K562 (cell line): ENCODE measurements around the gene INSR. TPM values are rescaled to one million over a fixed set of nuclear protein-coding genes. Genes with fewer than 3 reads are reported as not detected.

Experiments
- ATAC-seq: fragments of 200-7000 bp; cut with Tn5 transposase; 3 replicates; pipeline ENCODE4 v1.9.1; 2020; ENCODE audit warnings: moderate library complexity
- BruUV-seq: library from RNA; stranded (reverse); fragments of 400-500 nt; replicated peaks from 2 replicates; lab custom pipeline; 2021; lab: Mats Ljungman, UMichigan
- CTCF ChIA-PET: fragments of 300-600 bp; formaldehyde crosslinking; extraction: SDS; loops from one replicate; lab custom pipeline; 2021; ENCODE audit warnings: low intra/inter-chr PET ratio; lab: Yijun Ruan, JAX
- POLR2A ChIA-PET: fragments of 300-600, 350-650 bp; sonication (Branson Sonifier 250); formaldehyde crosslinking; extraction: SDS; loops from one replicate; lab custom pipeline; 2021; ENCODE audit warnings: antibody characterized with exemption, inconsistent platforms; lab: Yijun Ruan, JAX
- DNase-seq, 4 experiments: peaks; one replicate each; pipeline versions ENCODE4 v3.0.0 to v3.0.0-alpha.2; 2011 to 2018; ENCODE audit warnings: low spot score in 3 of 4, mixed read lengths in 3 of 4; ENCODE audit errors: extremely low read depth in 1 of 4
- FAIRE-seq: peaks from 2 replicates; lab custom pipeline; 2011; peaks lifted over from hg19 to GRCh38; lab: Jason Lieb, UNC
- H2AFZ ChIP-seq: 2 replicates; pipeline ENCODE4 v1.6.0; 2011; ENCODE audit warnings: low read depth, low read length, control low read depth, inconsistent platforms
- H3K27ac ChIP-seq: fragments of 200-600 bp; 3 replicates; pipeline ENCODE4 v1.8.0; 2011; ENCODE audit warnings: low read depth, mild to moderate bottlenecking, control low read depth, inconsistent platforms, low read length, moderate library complexity, mixed read lengths; ENCODE audit errors: extremely low read depth
- H3K27me3 ChIP-seq, 2 experiments: fragments of 300-600 bp in 1 of 2; 2 replicates in 1 of 2; 3 replicates in 1 of 2; pipeline versions ENCODE4 v1.6.0 to v1.8.0; 2011; ENCODE audit warnings: inconsistent platforms in 2 of 2, low read length in 2 of 2, mild to moderate bottlenecking in 1 of 2, mixed read lengths in 1 of 2, moderate library complexity in 1 of 2; ENCODE audit not compliant: control insufficient read depth in 2 of 2, insufficient read depth in 2 of 2
- H3K36me3 ChIP-seq: fragments of 300-600 bp; 3 replicates; pipeline ENCODE4 v1.8.0; 2011; ENCODE audit warnings: mild to moderate bottlenecking, low read length, inconsistent platforms; ENCODE audit not compliant: control insufficient read depth, insufficient read depth
- H3K4me1 ChIP-seq, 2 experiments: fragments of 200-600 bp in 1 of 2; replicated peaks in 1 of 2; 2 replicates in 1 of 2; 3 replicates in 1 of 2; pipeline versions ENCODE4 v1.5.1 to v1.8.0; 2011; ENCODE audit warnings: inconsistent platforms in 2 of 2, low read length in 2 of 2, mild to moderate bottlenecking in 1 of 2, mixed read lengths in 1 of 2, moderate library complexity in 1 of 2; ENCODE audit not compliant: control insufficient read depth in 2 of 2, insufficient read depth in 2 of 2
- H3K4me2 ChIP-seq: 2 replicates; pipeline ENCODE4 v1.6.1; 2011; ENCODE audit warnings: low read length, control low read depth, inconsistent platforms, mixed read lengths; ENCODE audit not compliant: insufficient read depth
- H3K4me3 ChIP-seq: fragments of 200-600 bp; sonication (generic), shearing (Covaris generic); 2 replicates; pipeline ENCODE4 v1.5.1; 2016; ENCODE audit warnings: control low read depth, inconsistent platforms
- H3K79me2 ChIP-seq: fragments of 200-600 bp; 3 replicates; pipeline ENCODE4 v1.8.0; 2011; ENCODE audit warnings: low read length, inconsistent platforms; ENCODE audit not compliant: control insufficient read depth, insufficient read depth
- H3K9ac ChIP-seq, 2 experiments: 2 replicates each; pipeline versions ENCODE4 v1.6.0 to v1.6.1; 2011; ENCODE audit warnings: low read depth in 2 of 2, low read length in 2 of 2, control low read depth in 1 of 2, inconsistent platforms in 1 of 2, mild to moderate bottlenecking in 1 of 2, mixed read lengths in 1 of 2; ENCODE audit not compliant: insufficient read depth in 1 of 2
- H3K9me1 ChIP-seq: one replicate; pipeline ENCODE4 v1.6.0; 2011; ENCODE audit warnings: inconsistent platforms, mild to moderate bottlenecking, low read length, moderate library complexity; ENCODE audit not compliant: control insufficient read depth, insufficient read depth
- H3K9me3 ChIP-seq: replicated peaks from 2 replicates; pipeline ENCODE4 v1.5.1; 2011; ENCODE audit warnings: low read depth, low read length, inconsistent platforms; ENCODE audit not compliant: control insufficient read depth, insufficient read depth
- H4K20me1 ChIP-seq: replicated peaks from 2 replicates; pipeline ENCODE4 v1.6.1; 2011; ENCODE audit warnings: low read length, inconsistent platforms, mixed read lengths; ENCODE audit not compliant: control insufficient read depth, insufficient read depth
- ZNF121 ChIP-seq: sonication (generic); formaldehyde crosslinking; conservative IDR thresholded peaks from 2 replicates; pipeline ENCODE4 v1.8.0; 2022; ENCODE audit warnings: missing genetic modification reagents
- ZNF766 ChIP-seq: fragments of 200-800 bp; sonication (Bioruptor generic); conservative IDR thresholded peaks from 2 replicates; pipeline ENCODE4 v1.6.1; 2016; ENCODE audit warnings: missing genetic modification characterization, missing compliant biosample characterization
- WGBS: fragments of 100-300 bp; shearing (Covaris generic); methylation state at CpG from one replicate; pipeline ENCODE4 v1.1.6; 2016; ENCODE audit warnings: low coverage, mixed read lengths; ENCODE audit not compliant: insufficient coverage; ENCODE audit errors: missing lambda C conversion rate; 5-methylcytosine and 5-hydroxymethylcytosine counted together
- in situ Hi-C: fragments of 300-500 bp; cut with MboI; formaldehyde crosslinking; loops from 4 replicates; pipeline ENCODE4 v1.15.0; 2018; ENCODE audit warnings: inconsistent platforms, mixed read lengths
- intact Hi-C: fragments of 100-400 bp; cut with micrococcal nuclease; formaldehyde crosslinking; loops from 2 replicates; pipeline ENCODE4 v1.14.2; 2022
- polyA plus RNA-seq, 8 experiments: library from polyadenylated mRNA; depleted of rRNA in 4 of 8; stranded (reverse) in 5 of 8; unstranded in 3 of 8; fragments of >200 nt; fragmentation: Nextera tagmentation in 2 of 8; fragmentation: Illumina TruSeq in 1 of 8; extraction: Ambion mirVana in 2 of 8; extraction: Trizol in 1 of 8; gene quantifications; 2 replicates each; pipeline versions ENCODE4 v1.2.1 to v1.2.3, GENCODE V29; 2011 to 2014; ENCODE audit warnings: inconsistent platforms in 1 of 8, missing spikeins in 1 of 8
- total RNA-seq, 7 experiments: library from RNA; depleted of rRNA in 6 of 7; stranded (reverse); fragments of >200 nt in 6 of 7; fragmentation: Illumina TruSeq in 2 of 7; extraction: Trizol in 2 of 7; gene quantifications; 2 replicates each; pipeline versions ENCODE4 v1.2.1 to v1.2.3, GENCODE V29; 2011 to 2021; ENCODE audit warnings: low replicate concordance in 1 of 7
- TF ChIP-seq, protein P1 (sequence below): sonication (generic); formaldehyde crosslinking; IDR thresholded peaks from 2 replicates; pipeline ENCODE4 v1.8.1; 2023; ENCODE audit warnings: mild to moderate bottlenecking, missing genetic modification reagents
- TF ChIP-seq, protein P2 (sequence below): fragments of 250-450 bp; sonication (Bioruptor Pico); IDR thresholded peaks from 2 replicates; pipeline ENCODE4 v1.5.0; 2020; ENCODE audit warnings: mild to moderate bottlenecking
- TF ChIP-seq, protein P3 (sequence below): IDR thresholded peaks from 2 replicates; pipeline ENCODE4 v1.6.1; 2014; ENCODE audit warnings: antibody characterized with exemption
- TF ChIP-seq, protein P4 (sequence below): sonication (generic); formaldehyde crosslinking; IDR thresholded peaks from 2 replicates; pipeline ENCODE4 v1.8.0; 2022; ENCODE audit warnings: mild to moderate bottlenecking, missing genetic modification reagents, borderline replicate concordance

INSR gene
- total and polyA plus RNA-seq, 9 of the 15 experiments (the other 6 are each of a cell fraction or from before 2014, with no cell fraction given), result 0.04 to 0.88 (median 0.41) TPM

DNA sequence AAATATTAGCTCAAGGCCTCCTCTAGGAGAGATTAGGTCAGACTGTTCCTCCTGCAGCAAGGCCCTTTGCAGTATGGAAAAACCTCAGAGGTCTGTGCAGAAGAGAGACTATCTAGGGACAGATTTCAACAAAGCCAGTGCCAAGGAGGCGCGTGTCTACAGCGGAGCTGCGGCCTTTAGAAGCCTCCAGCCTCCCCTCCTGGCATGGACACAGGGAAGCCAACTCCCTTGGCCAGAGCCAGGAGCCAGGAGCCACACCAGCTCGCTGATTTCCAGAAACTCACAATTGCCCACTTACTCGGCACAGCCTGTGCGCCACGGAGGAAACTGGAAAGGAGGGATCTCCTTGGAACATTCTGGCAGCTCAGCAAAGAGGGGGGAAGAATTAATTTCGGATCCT is 63.4 kb downstream of the INSR start (continued):
- TF ChIP-seq, protein P1, sequence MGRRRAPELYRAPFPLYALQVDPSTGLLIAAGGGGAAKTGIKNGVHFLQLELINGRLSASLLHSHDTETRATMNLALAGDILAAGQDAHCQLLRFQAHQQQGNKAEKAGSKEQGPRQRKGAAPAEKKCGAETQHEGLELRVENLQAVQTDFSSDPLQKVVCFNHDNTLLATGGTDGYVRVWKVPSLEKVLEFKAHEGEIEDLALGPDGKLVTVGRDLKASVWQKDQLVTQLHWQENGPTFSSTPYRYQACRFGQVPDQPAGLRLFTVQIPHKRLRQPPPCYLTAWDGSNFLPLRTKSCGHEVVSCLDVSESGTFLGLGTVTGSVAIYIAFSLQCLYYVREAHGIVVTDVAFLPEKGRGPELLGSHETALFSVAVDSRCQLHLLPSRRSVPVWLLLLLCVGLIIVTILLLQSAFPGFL (CRISPR knock-in tag), result no peak
- TF ChIP-seq, protein P2, sequence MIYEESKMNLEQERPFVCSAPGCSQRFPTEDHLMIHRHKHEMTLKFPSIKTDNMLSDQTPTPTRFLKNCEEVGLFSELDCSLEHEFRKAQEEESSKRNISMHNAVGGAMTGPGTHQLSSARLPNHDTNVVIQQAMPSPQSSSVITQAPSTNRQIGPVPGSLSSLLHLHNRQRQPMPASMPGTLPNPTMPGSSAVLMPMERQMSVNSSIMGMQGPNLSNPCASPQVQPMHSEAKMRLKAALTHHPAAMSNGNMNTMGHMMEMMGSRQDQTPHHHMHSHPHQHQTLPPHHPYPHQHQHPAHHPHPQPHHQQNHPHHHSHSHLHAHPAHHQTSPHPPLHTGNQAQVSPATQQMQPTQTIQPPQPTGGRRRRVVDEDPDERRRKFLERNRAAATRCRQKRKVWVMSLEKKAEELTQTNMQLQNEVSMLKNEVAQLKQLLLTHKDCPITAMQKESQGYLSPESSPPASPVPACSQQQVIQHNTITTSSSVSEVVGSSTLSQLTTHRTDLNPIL (CRISPR knock-in tag), result no peak
- TF ChIP-seq, protein P3, sequence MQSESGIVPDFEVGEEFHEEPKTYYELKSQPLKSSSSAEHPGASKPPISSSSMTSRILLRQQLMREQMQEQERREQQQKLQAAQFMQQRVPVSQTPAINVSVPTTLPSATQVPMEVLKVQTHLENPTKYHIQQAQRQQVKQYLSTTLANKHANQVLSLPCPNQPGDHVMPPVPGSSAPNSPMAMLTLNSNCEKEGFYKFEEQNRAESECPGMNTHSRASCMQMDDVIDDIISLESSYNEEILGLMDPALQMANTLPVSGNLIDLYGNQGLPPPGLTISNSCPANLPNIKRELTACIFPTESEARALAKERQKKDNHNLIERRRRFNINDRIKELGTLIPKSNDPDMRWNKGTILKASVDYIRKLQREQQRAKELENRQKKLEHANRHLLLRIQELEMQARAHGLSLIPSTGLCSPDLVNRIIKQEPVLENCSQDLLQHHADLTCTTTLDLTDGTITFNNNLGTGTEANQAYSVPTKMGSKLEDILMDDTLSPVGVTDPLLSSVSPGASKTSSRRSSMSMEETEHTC, result no peak
- TF ChIP-seq ZNF766 (CRISPR knock-in tag), result no peak
- TF ChIP-seq, all 486 proteins: peak for 0

DNA sequence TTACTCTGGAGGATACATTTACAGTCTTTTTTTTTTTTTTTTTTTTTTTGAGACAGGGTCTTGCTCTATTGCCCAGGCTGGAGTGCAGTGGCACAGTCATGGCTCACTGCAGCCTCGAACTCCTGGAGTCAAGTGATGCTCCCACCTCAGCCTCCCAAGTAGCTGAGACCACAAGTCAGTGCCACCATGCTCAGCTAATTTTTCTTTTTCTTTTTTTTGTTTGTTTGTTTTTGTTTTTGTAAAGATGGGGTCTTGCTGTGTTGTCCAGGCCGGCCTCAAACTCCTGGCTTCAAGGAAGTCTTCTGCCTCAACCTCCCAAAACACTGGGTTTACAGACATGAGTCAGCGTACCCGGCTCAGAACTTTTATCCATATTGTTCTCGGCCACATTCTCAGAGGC is 64.5 kb downstream of the INSR start:
- H3K36me3 ChIP-seq, result no peaks in the 10 kb centered on the region
- H2AFZ ChIP-seq, result no peak overlapping the region
- H3K9ac ChIP-seq, result no peak overlapping the region
- ATAC-seq (no peak), FAIRE-seq (no peak), DNase-seq (no peak)
- H3K4me1 ChIP-seq, result no peaks in the 10 kb centered on the region
- peaks cover 0 to 24% of the 10 kb centered on the region in 2 experiments; a peak in 2 of 5 replicates for H3K27me3 ChIP-seq
- intact Hi-C loops, result no loop called here
- TF ChIP-seq, protein P4, sequence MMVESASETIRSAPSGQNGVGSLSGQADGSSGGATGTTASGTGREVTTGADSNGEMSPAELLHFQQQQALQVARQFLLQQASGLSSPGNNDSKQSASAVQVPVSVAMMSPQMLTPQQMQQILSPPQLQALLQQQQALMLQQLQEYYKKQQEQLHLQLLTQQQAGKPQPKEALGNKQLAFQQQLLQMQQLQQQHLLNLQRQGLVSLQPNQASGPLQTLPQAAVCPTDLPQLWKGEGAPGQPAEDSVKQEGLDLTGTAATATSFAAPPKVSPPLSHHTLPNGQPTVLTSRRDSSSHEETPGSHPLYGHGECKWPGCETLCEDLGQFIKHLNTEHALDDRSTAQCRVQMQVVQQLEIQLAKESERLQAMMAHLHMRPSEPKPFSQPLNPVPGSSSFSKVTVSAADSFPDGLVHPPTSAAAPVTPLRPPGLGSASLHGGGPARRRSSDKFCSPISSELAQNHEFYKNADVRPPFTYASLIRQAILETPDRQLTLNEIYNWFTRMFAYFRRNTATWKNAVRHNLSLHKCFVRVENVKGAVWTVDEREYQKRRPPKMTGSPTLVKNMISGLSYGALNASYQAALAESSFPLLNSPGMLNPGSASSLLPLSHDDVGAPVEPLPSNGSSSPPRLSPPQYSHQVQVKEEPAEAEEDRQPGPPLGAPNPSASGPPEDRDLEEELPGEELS (CRISPR knock-in tag), result no peak
- peak; percentile 58; the same call in 1 of the 2 replicates for TF ChIP-seq ZNF121 (CRISPR knock-in tag)
- WGBS, result 0% methylated on average over 4 of the region's 5 CpGs
- ChIA-PET POLR2A (no interaction called here), CTCF (no interaction called here)
- H4K20me1 ChIP-seq, result peaks cover 4% of the 10 kb centered on the region; the same call in 1 of the 2 replicates
- in situ Hi-C loops, result no loop called here
- no peaks in the 10 kb centered on the region for H3K9me1 ChIP-seq
- H3K4me3 ChIP-seq, result no peak overlapping the region
- no peak overlapping the region for H3K4me2 ChIP-seq
- H3K79me2 ChIP-seq, result no peaks in the 10 kb centered on the region
- BruUV-seq, result no TSS peak
- no peaks in the 10 kb centered on the region for H3K9me3 ChIP-seq
- no peak overlapping the region for H3K27ac ChIP-seq
